Peyer's patch (tissue), 4 donors: Measurements from ENCODE around the gene CRLF1.

Source experiments
- CTCF ChIP-seq, 6 experiments: fragments of 450-650 bp in 4 of 6; fragments of 200-600 bp in 2 of 6; sonication (generic) in 1 of 6; IDR thresholded peaks; one replicate each; pipeline ENCODE4 v1.5.1; 2017 to 2019; ENCODE audit warnings: antibody characterized with exemption in 6 of 6, mild to moderate bottlenecking in 3 of 6, moderate library complexity in 1 of 6
- POLR2A ChIP-seq, 2 donors: fragments of 450-650 bp; IDR thresholded peaks; one replicate each; pipeline ENCODE4 v1.5.1; 2017; ENCODE audit warnings: antibody characterized with exemption in 2 of 2, mild to moderate bottlenecking in 2 of 2, moderate library complexity in 2 of 2

DNA sequence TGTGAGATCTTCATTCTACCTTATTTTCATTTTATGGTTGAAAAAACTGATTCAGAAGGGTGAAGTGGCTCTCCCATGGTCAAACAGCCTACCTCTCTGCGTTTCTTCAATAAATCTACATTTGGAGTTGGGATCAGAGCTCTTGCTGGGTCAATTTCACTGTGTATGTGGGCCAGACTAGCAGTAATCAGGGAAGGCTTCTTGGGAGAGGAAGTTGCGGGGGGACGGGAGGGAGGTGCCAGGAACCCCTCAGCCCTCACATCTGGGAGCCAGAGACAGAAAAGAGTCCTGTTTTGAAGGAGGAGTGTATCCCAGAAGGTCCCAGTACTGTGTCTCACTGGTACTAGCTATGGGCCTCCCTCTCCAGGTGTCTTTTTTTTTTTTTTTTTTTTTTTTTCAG lies 48.0 kb downstream of the CRLF1 start:
- TF ChIP-seq CTCF (IDR thresholded peaks at IDR 0.05) (no peak), POLR2A (IDR thresholded peaks at IDR 0.05) (no peak)
